DND-41 (cell line): ENCODE data around the gene BHMT2.

Source experiments
- ATAC-seq: fragments of 200-7000 bp; cut with Tn5 transposase; 3 replicates; pipeline ENCODE4 v1.9.1; 2021; ENCODE audit warnings: low read depth; ENCODE audit not compliant: insufficient read depth
- DNase-seq: peaks from one replicate; pipeline ENCODE4 v3.0.0-alpha.2; 2020
- H2AFZ ChIP-seq: 2 replicates; pipeline ENCODE4 v1.6.0; 2012; ENCODE audit warnings: low read depth, low read length
- H3K27ac ChIP-seq: 2 replicates; pipeline ENCODE4 v1.5.1; 2012; ENCODE audit warnings: low read length, inconsistent platforms
- H3K27me3 ChIP-seq: fragments of 200-600 bp; sonication (generic); 2 replicates; pipeline ENCODE4 v1.6.0; 2012; ENCODE audit warnings: low read length, mild to moderate bottlenecking, inconsistent platforms; ENCODE audit not compliant: insufficient read depth, poor library complexity
- H3K36me3 ChIP-seq: 2 replicates; pipeline ENCODE4 v1.5.1; 2012; ENCODE audit warnings: low read length, inconsistent platforms; ENCODE audit not compliant: insufficient read depth
- H3K4me1 ChIP-seq: 2 replicates; pipeline ENCODE4 v1.5.1; 2012; ENCODE audit warnings: mild to moderate bottlenecking, low read length; ENCODE audit not compliant: insufficient read depth
- H3K4me2 ChIP-seq: 2 replicates; pipeline ENCODE4 v1.6.0; 2012; ENCODE audit warnings: mild to moderate bottlenecking, moderate library complexity, low read length, inconsistent platforms; ENCODE audit not compliant: insufficient read depth
- H3K4me3 ChIP-seq, 2 experiments: fragments of 200-600 bp in 1 of 2; shearing (Covaris generic) in 1 of 2; 2 replicates each; pipeline ENCODE4 v1.5.1; 2012 to 2016; ENCODE audit warnings: inconsistent platforms in 2 of 2, low read length in 2 of 2, mild to moderate bottlenecking in 2 of 2, low read depth in 1 of 2, moderate library complexity in 1 of 2
- H3K79me2 ChIP-seq: 2 replicates; pipeline ENCODE4 v1.6.0; 2012; ENCODE audit warnings: low read length, inconsistent platforms; ENCODE audit not compliant: insufficient read depth
- H3K9ac ChIP-seq: 2 replicates; pipeline ENCODE4 v1.6.0; 2012; ENCODE audit warnings: low read depth, mild to moderate bottlenecking, inconsistent platforms, low read length, moderate library complexity
- H3K9me3 ChIP-seq: 2 replicates; pipeline ENCODE4 v1.5.1; 2012; ENCODE audit warnings: low read length, moderate library complexity, mild to moderate bottlenecking, inconsistent platforms; ENCODE audit not compliant: insufficient read depth, severe bottlenecking
- H4K20me1 ChIP-seq: 2 replicates; pipeline ENCODE4 v1.6.0; 2012; ENCODE audit warnings: low read length; ENCODE audit not compliant: insufficient read depth
- EZH2 ChIP-seq: IDR thresholded peaks from 3 replicates; pipeline ENCODE4 v1.6.1; 2012; ENCODE audit warnings: borderline replicate concordance, low read depth, mild to moderate bottlenecking, moderate library complexity, low read length, inconsistent platforms; ENCODE audit not compliant: severe bottlenecking
- TF ChIP-seq, protein P1 (sequence below): IDR thresholded peaks from 2 replicates; pipeline ENCODE4 v1.5.1; 2012; ENCODE audit warnings: borderline replicate concordance, low read length, moderate library complexity, mild to moderate bottlenecking; ENCODE audit not compliant: poor library complexity, severe bottlenecking; ENCODE audit errors: extremely low read depth

The BHMT2 gene

DNA sequence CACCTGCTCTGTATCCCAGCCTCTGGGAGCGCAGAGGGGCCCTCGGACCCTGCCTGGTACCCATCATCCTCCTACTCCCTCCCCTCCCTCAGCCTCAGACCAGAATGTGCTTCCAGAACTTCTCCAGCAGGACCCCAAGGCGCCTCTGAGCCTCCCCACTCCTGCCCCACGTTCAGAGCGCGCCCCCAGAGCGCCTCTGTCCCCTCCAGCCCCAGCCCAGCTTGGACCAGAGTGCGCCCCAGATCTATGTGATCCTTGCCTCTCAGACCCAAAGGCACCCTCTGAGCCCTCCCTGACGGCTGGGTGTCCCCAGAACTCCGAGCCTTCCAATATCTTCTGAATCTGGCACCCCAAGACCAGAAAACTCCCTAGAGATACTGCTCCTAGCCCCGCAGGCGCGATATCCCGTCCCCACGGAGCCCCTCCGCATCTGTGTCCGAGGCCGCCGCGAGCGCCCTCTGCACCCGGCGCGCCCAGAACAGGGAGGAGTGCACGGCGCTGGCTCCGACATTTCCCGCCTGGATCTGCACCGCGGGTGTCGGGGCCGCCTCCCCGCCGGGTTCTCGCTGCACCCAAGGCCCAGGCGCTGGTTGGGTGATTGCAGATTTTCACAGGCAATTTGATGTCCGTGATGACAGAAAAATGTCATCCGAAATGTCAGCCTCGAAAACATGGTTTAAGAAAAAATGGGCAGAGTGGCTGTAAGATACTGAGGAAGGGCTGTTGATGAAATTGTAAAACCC lies 42.6 kb downstream of the BHMT2 start:
- no peaks in the 10 kb centered on the region for H3K27me3 ChIP-seq
- H2AFZ ChIP-seq: no peak overlapping the region
- TF ChIP-seq, protein P1, sequence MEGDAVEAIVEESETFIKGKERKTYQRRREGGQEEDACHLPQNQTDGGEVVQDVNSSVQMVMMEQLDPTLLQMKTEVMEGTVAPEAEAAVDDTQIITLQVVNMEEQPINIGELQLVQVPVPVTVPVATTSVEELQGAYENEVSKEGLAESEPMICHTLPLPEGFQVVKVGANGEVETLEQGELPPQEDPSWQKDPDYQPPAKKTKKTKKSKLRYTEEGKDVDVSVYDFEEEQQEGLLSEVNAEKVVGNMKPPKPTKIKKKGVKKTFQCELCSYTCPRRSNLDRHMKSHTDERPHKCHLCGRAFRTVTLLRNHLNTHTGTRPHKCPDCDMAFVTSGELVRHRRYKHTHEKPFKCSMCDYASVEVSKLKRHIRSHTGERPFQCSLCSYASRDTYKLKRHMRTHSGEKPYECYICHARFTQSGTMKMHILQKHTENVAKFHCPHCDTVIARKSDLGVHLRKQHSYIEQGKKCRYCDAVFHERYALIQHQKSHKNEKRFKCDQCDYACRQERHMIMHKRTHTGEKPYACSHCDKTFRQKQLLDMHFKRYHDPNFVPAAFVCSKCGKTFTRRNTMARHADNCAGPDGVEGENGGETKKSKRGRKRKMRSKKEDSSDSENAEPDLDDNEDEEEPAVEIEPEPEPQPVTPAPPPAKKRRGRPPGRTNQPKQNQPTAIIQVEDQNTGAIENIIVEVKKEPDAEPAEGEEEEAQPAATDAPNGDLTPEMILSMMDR: no peak
- TF ChIP-seq EZH2: no peak
- DNase-seq (no peak), ATAC-seq (no peak)
- H3K36me3 ChIP-seq: no peaks in the 10 kb centered on the region
- no peaks in the 10 kb centered on the region for H3K79me2 ChIP-seq
- no peak overlapping the region for H3K9ac ChIP-seq
- no peaks in the 10 kb centered on the region for H3K9me3 ChIP-seq
- H3K4me3 ChIP-seq: no peak overlapping the region
- no peak overlapping the region for H3K27ac ChIP-seq
- H4K20me1 ChIP-seq: no peaks in the 10 kb centered on the region
- H3K4me2 ChIP-seq: no peak overlapping the region
- peaks cover 12% of the 10 kb centered on the region for H3K4me1 ChIP-seq

DNA sequence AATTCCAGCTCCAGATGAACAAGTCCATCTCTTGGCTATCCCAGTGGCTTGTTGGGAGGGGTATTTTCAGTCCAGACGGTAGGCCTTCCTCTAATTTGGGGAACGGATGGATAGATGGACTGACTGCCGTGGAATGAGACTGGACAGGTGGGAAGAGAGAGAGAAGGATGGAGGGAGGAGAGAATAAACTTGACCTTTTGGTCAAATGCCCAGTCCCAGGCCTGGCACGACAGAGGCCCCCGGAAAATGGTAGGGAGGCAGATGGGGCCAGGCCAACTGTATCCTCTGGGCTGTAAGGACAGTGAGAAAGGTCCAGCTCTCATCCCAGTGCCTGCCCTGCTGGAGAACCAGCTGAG lies 43.1 kb downstream of the BHMT2 start:
- ATAC-seq (no peak), DNase-seq (no peak)
- Histone ChIP-seq H3K79me2 (no peaks in the 10 kb centered on the region), H3K27ac (no peak overlapping the region), H3K4me1 (peaks cover 6% of the 10 kb centered on the region), H3K9me3 (no peaks in the 10 kb centered on the region), H3K27me3 (no peaks in the 10 kb centered on the region), H2AFZ (no peak overlapping the region), H3K4me3 (no peak overlapping the region), H3K4me2 (no peak overlapping the region), H4K20me1 (no peaks in the 10 kb centered on the region), H3K9ac (no peak overlapping the region), H3K36me3 (no peaks in the 10 kb centered on the region)
- TF ChIP-seq, protein P1: no peak
- TF ChIP-seq EZH2: no peak

DNA sequence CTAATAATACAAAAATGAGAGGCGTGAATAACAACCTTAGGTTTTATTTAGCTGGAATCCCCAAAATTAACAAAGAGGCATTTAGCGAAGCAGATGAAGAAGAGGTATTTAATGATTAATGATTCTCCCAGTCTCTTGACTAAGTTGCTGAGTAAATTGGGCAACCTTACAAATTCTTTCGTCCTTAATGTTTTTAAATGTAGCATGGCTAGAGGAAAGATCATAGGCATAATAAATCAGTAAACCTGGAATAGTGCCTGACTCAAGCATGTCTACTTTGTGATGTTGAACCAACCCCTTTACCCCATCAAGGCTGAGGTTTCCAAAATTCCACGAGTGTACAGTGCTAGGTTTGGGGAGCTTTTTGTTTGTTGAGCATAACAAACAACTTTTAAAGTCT lies 49.9 kb downstream of the BHMT2 start:
- no peak for TF ChIP-seq EZH2
- TF ChIP-seq, protein P1: no peak
- no peak overlapping the region for H3K4me2 ChIP-seq

DNA sequence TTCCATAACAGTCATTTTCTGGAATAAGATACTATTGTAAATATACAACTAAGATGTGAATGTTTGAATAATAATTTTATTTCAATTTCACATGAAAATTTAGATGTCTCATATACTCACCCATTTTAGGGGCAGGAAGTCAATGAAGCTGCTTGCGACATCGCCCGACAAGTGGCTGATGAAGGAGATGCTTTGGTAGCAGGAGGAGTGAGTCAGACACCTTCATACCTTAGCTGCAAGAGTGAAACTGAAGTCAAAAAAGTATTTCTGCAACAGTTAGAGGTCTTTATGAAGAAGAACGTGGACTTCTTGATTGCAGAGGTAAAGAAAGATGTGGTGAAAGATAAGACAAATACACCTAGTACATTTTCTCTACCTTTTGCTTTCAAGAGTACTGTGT lies 50.7 kb downstream of the BHMT2 start:
- no peaks in the 10 kb centered on the region for H3K9me3 ChIP-seq
- H3K9ac ChIP-seq: no peak overlapping the region
- H3K36me3 ChIP-seq: no peaks in the 10 kb centered on the region
- H3K27ac ChIP-seq: no peak overlapping the region
- H3K79me2 ChIP-seq: no peaks in the 10 kb centered on the region
- TF ChIP-seq EZH2: no peak
- TF ChIP-seq, protein P1: no peak
- H4K20me1 ChIP-seq: no peaks in the 10 kb centered on the region
- no peak overlapping the region for H3K4me2 ChIP-seq
- DNase-seq (no peak), ATAC-seq (no peak)
- no peak overlapping the region for H2AFZ ChIP-seq
- H3K4me3 ChIP-seq: no peak overlapping the region
- no peaks in the 10 kb centered on the region for H3K27me3 ChIP-seq
- no peaks in the 10 kb centered on the region for H3K4me1 ChIP-seq

More for the DNA sequence above, 49.9 kb downstream of the BHMT2 start:
- no peaks in the 10 kb centered on the region for H3K36me3 ChIP-seq
- DNase-seq: no peak
- no peak for ATAC-seq
- no peaks in the 10 kb centered on the region for H4K20me1 ChIP-seq
- H2AFZ ChIP-seq: no peak overlapping the region
- no peaks in the 10 kb centered on the region for H3K9me3 ChIP-seq
- no peaks in the 10 kb centered on the region for H3K4me1 ChIP-seq
- no peaks in the 10 kb centered on the region for H3K79me2 ChIP-seq
- no peak overlapping the region for H3K4me3 ChIP-seq
- no peak overlapping the region for H3K27ac ChIP-seq
- H3K9ac ChIP-seq: no peak overlapping the region
- H3K27me3 ChIP-seq: no peaks in the 10 kb centered on the region
